Neutrophil (primary cell): ENCODE results near the gene HDAC8.
A peak's percentile ranks its signal among the peaks of the same experiment; 100 is the strongest.
"Not testable (repeated sequence)": the region's sequence is repeated elsewhere in the genome, so short reads cannot be mapped to it uniquely, and the experiment has no call there.

Source experiments
- H3K27ac ChIP-seq: fragments of 200-600 bp; sonication (generic); 2 replicates; pipeline ENCODE4 v1.5.1; 2016; ENCODE audit warnings: mild to moderate bottlenecking, moderate library complexity
- H3K27me3 ChIP-seq: fragments of 200-600 bp; sonication (generic); 2 replicates; pipeline ENCODE4 v1.6.0; 2016; ENCODE audit warnings: mild to moderate bottlenecking
- H3K36me3 ChIP-seq: fragments of 200-600 bp; sonication (generic); 2 replicates; pipeline ENCODE4 v1.5.1; 2017
- H3K4me1 ChIP-seq, 2 experiments: fragments of 200-600 bp in 1 of 2; sonication (generic) in 1 of 2; 1 replicate in 1 of 2; 2 replicates in 1 of 2; pipeline versions ENCODE4 v1.5.1 to v1.6.1; 2013 to 2016; ENCODE audit warnings: low read depth in 1 of 2, low read length in 1 of 2, mild to moderate bottlenecking in 1 of 2, moderate library complexity in 1 of 2; ENCODE audit not compliant: control insufficient read depth in 1 of 2, insufficient read depth in 1 of 2
- H3K4me3 ChIP-seq, 2 experiments: fragments of 200-600 bp in 1 of 2; sonication (generic) in 1 of 2; 1 replicate in 1 of 2; 2 replicates in 1 of 2; pipeline ENCODE4 v1.5.1; 2013 to 2016; ENCODE audit warnings: low read depth in 1 of 2, low read length in 1 of 2, mild to moderate bottlenecking in 1 of 2, moderate library complexity in 1 of 2
- H3K9me3 ChIP-seq: fragments of 200-600 bp; sonication (generic); 2 replicates; pipeline ENCODE4 v1.5.1; 2016
- TF ChIP-seq, protein P1 (sequence below): fragments of 200-600 bp; sonication (generic); IDR thresholded peaks from 2 replicates; pipeline ENCODE4 v1.5.1; 2016; ENCODE audit warnings: antibody characterized with exemption

The HDAC8 gene

DNA sequence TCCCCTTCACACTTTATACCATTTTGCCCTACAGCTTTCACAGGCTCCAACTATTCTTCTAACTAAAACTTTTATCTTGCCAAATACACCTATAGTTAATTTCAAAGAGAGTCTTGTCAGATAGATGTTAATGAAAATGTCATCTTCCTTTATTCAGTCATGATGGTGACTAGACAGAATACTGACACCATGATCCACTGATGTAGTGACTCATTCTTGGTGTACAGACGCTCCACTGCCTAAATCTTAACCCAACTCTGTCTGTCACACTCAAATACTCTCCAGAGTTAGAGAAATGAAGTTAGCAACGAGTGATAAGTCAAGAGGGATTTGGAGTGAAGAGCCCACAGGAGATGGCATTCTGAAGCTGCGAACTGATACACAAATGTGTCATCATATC is 32.1 kb upstream of the HDAC8 start:
- Histone ChIP-seq H3K9me3 (no peaks in the 10 kb centered on the region), H3K27me3 (no peaks in the 10 kb centered on the region), H3K4me1 (no peaks in the 10 kb centered on the region), H3K27ac (no peak overlapping the region), H3K36me3 (no peaks in the 10 kb centered on the region), H3K4me3 (no peak overlapping the region)
- TF ChIP-seq, protein P1, sequence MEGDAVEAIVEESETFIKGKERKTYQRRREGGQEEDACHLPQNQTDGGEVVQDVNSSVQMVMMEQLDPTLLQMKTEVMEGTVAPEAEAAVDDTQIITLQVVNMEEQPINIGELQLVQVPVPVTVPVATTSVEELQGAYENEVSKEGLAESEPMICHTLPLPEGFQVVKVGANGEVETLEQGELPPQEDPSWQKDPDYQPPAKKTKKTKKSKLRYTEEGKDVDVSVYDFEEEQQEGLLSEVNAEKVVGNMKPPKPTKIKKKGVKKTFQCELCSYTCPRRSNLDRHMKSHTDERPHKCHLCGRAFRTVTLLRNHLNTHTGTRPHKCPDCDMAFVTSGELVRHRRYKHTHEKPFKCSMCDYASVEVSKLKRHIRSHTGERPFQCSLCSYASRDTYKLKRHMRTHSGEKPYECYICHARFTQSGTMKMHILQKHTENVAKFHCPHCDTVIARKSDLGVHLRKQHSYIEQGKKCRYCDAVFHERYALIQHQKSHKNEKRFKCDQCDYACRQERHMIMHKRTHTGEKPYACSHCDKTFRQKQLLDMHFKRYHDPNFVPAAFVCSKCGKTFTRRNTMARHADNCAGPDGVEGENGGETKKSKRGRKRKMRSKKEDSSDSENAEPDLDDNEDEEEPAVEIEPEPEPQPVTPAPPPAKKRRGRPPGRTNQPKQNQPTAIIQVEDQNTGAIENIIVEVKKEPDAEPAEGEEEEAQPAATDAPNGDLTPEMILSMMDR = no peak

DNA sequence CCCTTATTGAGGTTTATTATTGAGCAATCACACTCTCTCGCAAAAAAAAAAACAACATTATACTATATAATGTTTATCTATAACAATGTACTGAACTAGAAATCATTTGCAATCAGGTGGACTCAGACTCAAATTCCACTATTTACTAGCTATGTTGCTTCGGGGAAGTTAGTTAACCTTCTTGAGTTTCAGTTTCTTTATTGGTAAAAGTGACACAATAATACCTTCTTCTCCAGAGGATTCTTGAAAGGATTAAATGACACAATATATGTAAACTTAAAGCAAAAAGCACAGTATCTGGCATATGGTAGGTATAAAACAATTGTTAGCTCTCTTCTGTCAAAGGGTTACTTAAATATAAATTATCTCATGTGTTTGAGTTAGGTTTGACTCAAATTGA is 31.5 kb upstream of the HDAC8 start:
- no peaks in the 10 kb centered on the region for H3K36me3 ChIP-seq
- no peak overlapping the region for H3K4me3 ChIP-seq
- no peak overlapping the region for H3K27ac ChIP-seq
- H3K4me1 ChIP-seq = no peaks in the 10 kb centered on the region
- TF ChIP-seq, protein P1 = no peak
- no peaks in the 10 kb centered on the region for H3K27me3 ChIP-seq
- H3K9me3 ChIP-seq = no peaks in the 10 kb centered on the region

DNA sequence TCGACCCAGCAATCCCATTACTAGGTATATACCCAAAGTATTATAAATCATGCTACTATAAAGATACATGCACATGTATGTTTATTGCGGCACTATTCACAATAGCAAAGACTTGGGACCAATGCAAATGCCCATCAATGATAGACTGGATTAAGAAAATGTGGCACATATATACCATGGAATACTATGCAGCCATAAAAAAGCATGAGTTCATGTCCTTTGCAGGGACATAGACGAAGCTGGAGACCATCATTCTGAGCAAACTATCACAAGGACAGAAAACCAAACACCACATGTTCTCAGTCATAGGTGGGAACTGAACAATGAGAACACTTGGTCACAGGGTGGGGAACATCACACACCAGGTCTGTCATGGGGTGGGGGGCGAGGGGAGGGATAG is 18.4 kb upstream of the HDAC8 start:
- not testable (repeated sequence) for H3K27ac ChIP-seq, H3K36me3 ChIP-seq, H3K4me3 ChIP-seq, H3K27me3 ChIP-seq, H3K9me3 ChIP-seq, H3K4me1 ChIP-seq

DNA sequence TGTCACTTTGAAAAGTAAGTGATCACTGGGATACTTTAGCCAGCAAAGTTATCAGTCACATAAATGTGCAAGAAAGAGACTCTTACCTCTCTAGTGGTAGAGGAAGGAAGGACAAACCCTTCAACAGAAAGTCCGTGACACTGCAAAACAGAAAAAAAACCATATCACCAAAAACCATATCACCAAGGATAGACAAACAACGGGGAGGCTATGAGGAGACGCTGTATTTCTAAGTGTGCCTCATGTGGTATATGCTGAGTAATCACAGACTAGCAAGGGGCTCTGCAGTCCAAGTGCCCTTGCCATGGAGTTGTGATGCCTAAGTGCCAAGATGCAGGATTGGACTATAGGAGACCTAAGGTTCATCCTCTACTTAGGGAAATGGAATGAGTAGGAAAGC is 11.5 kb upstream of the HDAC8 start:
- Histone ChIP-seq H3K27me3 (no peaks in the 10 kb centered on the region), H3K4me3 (no peak overlapping the region), H3K36me3 (no peaks in the 10 kb centered on the region), H3K9me3 (no peaks in the 10 kb centered on the region), H3K4me1 (no peaks in the 10 kb centered on the region), H3K27ac (no peak overlapping the region)
- TF ChIP-seq, protein P1 = no peak

DNA sequence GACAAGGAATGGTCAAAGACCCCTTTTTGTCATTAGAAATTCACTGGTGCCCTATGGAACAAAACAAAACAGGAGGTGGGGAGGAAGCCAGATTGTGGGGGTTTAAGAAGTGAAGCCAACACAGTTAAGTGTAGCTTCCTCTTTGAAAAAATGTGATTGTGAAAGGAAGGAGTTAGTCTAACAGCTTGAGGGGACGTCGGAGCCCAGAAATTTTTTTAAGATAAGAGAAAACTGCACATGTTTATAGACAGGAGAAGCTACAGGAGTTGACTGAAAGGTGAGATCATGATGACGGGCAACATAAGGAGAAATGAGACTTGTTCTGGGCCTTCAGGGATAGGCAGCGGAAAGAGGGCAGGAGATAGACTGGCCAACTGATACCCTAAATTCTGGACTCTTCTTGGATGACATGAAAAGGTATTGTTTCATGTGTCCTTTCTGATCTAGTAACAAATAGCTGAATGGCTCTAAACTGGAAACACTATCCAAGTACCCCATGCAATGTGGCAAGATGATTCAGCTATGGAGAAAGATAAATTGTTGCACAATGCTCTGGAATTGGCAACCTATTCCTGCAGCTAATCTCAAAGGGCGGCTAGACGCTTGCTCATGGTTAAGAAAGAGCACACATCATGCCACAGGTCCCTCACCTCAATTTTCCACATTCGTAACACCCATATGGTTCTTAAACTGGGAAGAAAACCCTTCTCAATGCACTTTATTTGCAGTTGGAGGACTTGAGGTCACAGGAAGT is 3.7 kb upstream of the HDAC8 start:
- H3K4me1 ChIP-seq = peaks cover 3 to 10% of the 10 kb centered on the region in 2 experiments
- no peak overlapping the region for H3K27ac ChIP-seq
- no peaks in the 10 kb centered on the region for H3K36me3 ChIP-seq
- TF ChIP-seq, protein P1 = no peak
- no peak overlapping the region for H3K4me3 ChIP-seq
- H3K27me3 ChIP-seq = no peaks in the 10 kb centered on the region
- H3K9me3 ChIP-seq = no peaks in the 10 kb centered on the region

DNA sequence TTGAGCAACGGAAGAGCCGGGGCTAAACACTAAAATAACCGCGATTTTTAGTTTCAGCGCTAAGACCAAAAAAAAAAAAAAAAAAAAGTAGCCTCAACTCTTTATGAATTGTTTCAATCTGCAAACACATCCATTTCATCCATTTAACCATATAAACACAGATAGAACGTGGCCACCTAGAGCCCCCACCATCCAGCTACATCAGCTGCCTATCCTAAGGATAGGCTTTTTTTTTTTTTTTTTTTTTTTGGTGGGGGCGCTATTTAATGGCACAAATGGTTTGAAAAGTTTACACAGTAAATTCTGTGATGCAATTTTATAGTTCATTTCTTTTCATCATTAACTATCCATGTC is 492 bp upstream of the HDAC8 start:
- H3K9me3 ChIP-seq = no peaks in the 10 kb centered on the region
- no peak overlapping the region for H3K27ac ChIP-seq
- H3K4me1 ChIP-seq = peaks cover 3 to 10% of the 10 kb centered on the region in 2 experiments
- peak overlapping the region in 1 of 2 experiments; percentile 58 for H3K4me3 ChIP-seq
- TF ChIP-seq, protein P1 = no peak
- H3K27me3 ChIP-seq = no peaks in the 10 kb centered on the region
- peaks cover 3% of the 10 kb centered on the region for H3K36me3 ChIP-seq
